Uterine smooth muscle cell (primary cell): Measurements from ENCODE around the gene CCDC28B. TPM values are rescaled to one million over a fixed set of nuclear protein-coding genes. Genes with fewer than 3 reads are reported as not detected.

Source experiments
- total RNA-seq: library from RNA; depleted of rRNA; stranded (reverse); fragments of >200 nt; gene quantifications from 2 replicates; pipeline ENCODE4 v1.2.3, GENCODE V29; 2014

CCDC28B gene
- 10.8 and 11.6 TPM in 2 replicates for total RNA-seq

DNA sequence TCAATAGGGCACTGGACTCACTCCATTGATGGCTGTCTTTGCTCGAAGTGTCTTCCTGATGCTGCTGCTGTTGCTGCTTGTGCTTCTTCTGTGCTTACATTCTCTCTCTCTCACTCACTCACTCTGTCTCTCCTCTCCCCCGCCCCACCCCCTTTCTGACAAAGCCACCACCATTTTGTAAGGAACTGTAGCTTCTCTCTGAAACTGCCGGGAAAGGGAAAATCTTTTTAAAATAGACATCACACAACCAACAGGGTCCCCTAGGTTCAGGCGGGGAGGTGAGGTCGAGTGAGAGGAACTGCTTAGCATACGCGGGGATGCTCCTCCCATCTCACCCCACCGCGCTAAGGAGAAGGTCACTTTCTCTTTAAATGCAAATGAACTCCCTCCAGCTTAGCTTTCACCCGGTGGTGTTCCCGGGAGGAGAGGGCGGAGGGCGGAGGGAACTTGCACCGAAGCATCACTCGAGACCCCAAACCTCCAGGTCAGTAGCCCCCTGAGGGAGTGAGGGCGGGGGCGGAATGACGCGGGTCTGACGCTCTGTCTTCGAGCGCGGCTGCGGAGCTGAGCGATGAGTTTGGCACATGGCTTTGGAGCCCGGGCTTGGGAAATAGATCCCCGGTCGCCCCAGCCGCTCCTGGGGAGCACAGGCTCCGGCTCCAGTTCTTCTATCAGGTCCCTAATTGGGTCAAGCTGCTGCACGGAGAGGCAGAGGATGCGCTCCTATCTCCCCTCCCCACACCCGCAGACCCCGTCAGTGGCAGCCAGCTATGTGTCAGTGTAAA lies at the start of gene CCDC28B:
Gene CCDC28B (plus strand): TSS at position 370 of the 785 bp plus-strand sequence. CDS start 1,341 bp downstream, outside the sequence.

GRCh38 chr1:32179443-32180185 lies 20.8 kb upstream of the CCDC28B start, which contains the start of gene TXLNA:
TXLNA (plus strand) TSS chr1:32179675; CDS start chr1:32180346, 671 bp downstream.

DNA sequence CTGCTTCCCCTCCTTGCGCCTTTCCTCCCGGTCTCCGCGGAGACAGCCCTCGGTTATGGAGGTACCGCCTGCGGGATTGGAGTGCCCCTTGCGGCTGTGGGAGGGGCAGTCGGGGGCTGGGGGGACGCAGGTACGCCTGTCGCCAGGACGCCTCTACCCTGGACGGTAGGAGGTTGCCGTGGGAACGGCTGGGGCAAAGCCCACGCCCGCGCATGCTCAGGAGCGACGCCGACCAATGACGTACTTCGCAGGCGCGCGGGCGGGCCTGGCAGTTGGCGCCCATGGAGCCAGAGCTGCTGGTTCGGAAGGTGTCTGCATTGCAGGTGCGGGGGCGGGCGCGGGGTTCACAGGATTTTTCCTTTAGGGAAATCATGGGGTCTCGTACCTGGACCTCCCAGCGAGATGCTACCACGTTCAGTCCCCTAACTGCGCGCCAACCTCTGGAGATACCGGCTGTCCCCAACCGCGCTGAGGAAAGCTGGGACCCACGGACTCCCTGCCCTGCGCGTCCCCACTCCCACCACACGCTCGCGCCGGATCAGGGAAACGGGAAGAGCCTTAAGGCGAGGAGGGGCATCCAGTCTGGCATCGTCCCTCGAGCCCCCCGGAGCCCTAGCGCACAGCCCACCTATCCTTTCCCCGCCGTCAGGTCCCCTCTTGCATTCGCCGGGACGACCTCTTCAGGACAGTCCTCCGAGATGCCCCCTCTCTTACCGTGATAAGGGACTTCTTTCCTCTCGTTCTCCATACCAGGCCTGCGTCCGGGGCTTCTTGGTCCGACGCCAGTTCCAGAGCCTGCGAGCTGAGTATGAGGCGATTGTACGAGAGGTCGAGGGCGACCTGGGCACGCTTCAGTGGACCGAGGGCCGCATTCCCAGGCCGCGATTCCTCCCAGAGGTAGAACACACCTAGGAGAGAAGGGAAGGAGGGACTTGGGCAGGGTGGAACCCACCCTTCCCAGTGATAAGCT lies 5.3 kb downstream of the CCDC28B start, which contains the start of gene IQCC:
Gene IQCC (plus strand): TSS at position 271 of the 970 bp plus-strand sequence. CDS start 11 bp downstream, at position 282.

GRCh38 chr1:32208891-32209328 lies 8.5 kb downstream of the CCDC28B start, which contains the start of gene DCDC2B:
DCDC2B (plus strand) TSS chr1:32209089; CDS start chr1:32209094, 5 bp downstream.

DNA sequence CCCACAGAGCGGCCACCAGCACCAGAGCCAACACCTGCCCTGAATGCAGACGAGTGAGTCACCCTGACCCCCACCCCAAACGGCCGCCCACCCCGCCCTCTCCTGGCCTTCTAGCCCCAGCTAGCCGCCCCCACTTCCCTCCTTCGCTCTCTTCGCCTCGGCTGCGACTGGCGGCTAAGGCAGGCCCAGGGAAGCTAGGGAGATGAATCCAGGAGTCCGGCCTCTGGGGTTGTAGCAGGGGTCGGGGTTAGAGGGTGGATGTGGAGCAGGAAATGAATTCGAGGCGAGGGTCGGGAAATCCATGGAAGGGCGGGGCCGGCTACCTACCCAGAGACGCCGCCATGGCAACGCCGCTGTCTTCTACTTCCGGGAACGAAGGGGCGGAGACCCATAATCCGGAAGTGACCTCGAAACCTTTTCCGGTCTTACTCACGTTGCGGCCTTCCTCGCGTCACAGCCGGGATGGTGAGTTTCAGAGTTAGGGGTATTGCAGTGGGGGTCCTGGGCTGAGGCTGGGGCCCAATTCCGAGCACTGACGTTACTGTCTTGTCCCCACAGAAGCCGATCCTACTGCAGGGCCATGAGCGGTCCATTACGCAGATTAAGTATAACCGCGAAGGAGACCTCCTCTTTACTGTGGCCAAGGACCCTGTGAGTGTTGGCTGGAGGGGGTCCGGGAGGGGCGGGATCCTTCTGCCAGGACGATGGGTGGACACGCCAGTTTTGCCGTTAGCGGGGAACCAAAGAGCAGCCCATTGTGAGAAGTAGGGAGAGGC lies 21.8 kb downstream of the CCDC28B start, which contains the start of the genes EIF3I and TMEM234:
Gene EIF3I (plus strand): TSS at position 428 of the 776 bp plus-strand sequence. CDS start 35 bp downstream, at position 463.
Gene TMEM234 (minus strand): TSS at position 374 of the 776 bp plus-strand sequence. CDS start 31 bp downstream, at position 343.

GRCh38 chr1:32246888-32247273 lies 46.5 kb downstream of the CCDC28B start, which contains the start of gene FAM167B:
FAM167B (plus strand) TSS chr1:32247222; CDS start chr1:32247422, 200 bp downstream.

GRCh38 chr1:32250893-32251716 lies 50.7 kb downstream of the CCDC28B start, which contains the start of gene LCK:
LCK (plus strand) TSS chr1:32251265; CDS start chr1:32274330, 23,065 bp downstream.

Other genes starting within 250 kb of the CCDC28B start
- 59.7 and 76.0 TPM in 2 replicates for gene KHDRBS1, start 186.7 kb upstream of the CCDC28B start, total RNA-seq
- gene TMEM39B, start 127.7 kb upstream of the CCDC28B start, total RNA-seq: 4.5 and 5.2 TPM in 2 replicates
- 35.1 TPM in 2 replicates for gene KPNA6, start 92.5 kb upstream of the CCDC28B start, total RNA-seq
- 99.6 and 103 TPM in 2 replicates for gene TXLNA, start 20.9 kb upstream of the CCDC28B start, total RNA-seq
- gene IQCC, start 5.1 kb downstream of the CCDC28B start, total RNA-seq: 2.4 and 4.6 TPM in 2 replicates
- 0.12 TPM in 1 of 2 replicates, not detected in the other for gene DCDC2B, start 8.5 kb downstream of the CCDC28B start, total RNA-seq
- gene TMEM234, start 21.8 kb downstream of the CCDC28B start, total RNA-seq: 16.8 and 20.5 TPM in 2 replicates
- gene EIF3I, start 21.8 kb downstream of the CCDC28B start, total RNA-seq: 350 and 441 TPM in 2 replicates
- gene FAM167B, start 46.6 kb downstream of the CCDC28B start, total RNA-seq: 0.44 and 0.50 TPM in 2 replicates
- gene LCK, start 50.7 kb downstream of the CCDC28B start, total RNA-seq: not detected in 2 replicates
- gene HDAC1, start 91.5 kb downstream of the CCDC28B start, total RNA-seq: 68.2 and 88.9 TPM in 2 replicates
- 10.5 and 18.9 TPM in 2 replicates for gene MARCKSL1, start 135.6 kb downstream of the CCDC28B start, total RNA-seq
- 0.77 and 1.00 TPM in 2 replicates for gene FAM229A, start 161.9 kb downstream of the CCDC28B start, total RNA-seq
- 0.33 and 5.1 TPM in 2 replicates for gene TSSK3, start 161.9 kb downstream of the CCDC28B start, total RNA-seq
- gene BSDC1, start 193.8 kb downstream of the CCDC28B start, total RNA-seq: 59.7 and 59.9 TPM in 2 replicates